Skin epidermis (tissue), 12 donors: Measurements from ENCODE around the gene PLS1.
"Not testable (repeated sequence)": the region's sequence is repeated elsewhere in the genome, so short reads cannot be mapped to it uniquely, and the experiment has no call there.

Experiments
- H3K27ac ChIP-seq, 21 experiments: fragments of 200-600 bp; sonication (generic) in 11 of 21; one replicate each; pipeline ENCODE4 v1.5.0; 2020; ENCODE audit warnings: mild to moderate bottlenecking in 3 of 21, inconsistent platforms in 2 of 21, moderate library complexity in 2 of 21
- H3K4me3 ChIP-seq, 7 experiments: fragments of 200-600 bp; sonication (generic) in 2 of 7; one replicate each; pipeline ENCODE4 v1.5.0; 2020; ENCODE audit warnings: inconsistent platforms in 2 of 7, mild to moderate bottlenecking in 2 of 7, moderate library complexity in 1 of 7

Gene PLS1

DNA sequence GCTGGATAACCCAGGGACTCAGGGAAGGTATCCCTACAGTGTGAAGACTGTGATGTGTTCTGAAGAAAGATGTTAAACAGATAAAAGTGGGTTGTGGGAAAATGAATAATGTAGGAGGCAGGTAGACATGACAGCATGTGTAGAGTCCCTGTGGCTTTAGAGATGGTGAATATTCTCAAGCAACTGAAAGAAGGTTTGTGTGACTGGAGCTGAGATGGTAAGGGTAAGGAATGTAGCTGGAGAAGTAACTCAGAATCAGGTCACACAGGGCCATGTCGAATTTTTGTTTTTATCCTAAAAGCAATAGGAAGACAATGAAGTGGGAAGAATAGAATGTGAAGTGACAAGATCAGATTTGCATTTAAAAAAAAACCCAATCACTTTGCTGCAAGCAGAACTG lies 73.9 kb downstream of the PLS1 start:
- Histone ChIP-seq H3K27ac (no peak overlapping the region), H3K4me3 (no peak overlapping the region)

DNA sequence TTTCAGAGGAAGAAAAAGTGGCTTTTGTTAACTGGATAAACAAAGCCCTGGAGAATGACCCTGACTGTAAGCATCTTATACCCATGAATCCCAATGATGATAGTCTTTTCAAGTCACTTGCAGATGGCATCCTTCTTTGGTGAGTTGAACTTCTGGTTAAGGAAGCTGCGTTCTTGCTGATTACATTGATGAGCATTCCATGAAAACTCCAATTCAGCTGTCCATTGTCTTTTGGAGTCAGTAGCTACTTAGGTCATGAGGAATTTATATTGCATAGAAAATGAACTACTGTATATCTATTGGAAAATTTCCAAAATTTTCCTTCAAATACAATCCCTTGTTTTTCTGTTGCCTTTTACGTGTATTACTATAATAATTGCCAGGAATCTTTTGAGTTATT lies 80.0 kb downstream of the PLS1 start:
- H3K4me3 ChIP-seq: no peak overlapping the region
- no peak overlapping the region for H3K27ac ChIP-seq

DNA sequence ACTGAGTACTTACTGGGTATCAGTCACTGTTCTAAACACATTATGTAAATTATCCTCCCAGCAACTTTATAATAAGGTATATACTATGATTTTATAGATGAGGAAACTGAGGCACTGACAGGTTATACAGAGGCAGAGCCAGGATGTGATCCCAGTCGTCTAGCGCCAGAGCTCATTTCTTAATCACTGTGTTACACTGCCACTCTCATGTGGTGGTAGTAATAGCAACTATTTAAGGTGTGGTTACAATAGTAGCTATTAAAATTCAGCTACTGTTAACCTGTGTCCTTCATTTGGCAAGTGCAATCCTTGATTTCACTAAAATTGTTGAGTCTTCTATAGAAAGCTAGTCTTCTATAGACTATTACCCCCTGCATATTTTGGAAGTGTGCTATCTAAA lies 84.5 kb downstream of the PLS1 start:
- H3K4me3 ChIP-seq: no peak overlapping the region
- no peak overlapping the region for H3K27ac ChIP-seq

DNA sequence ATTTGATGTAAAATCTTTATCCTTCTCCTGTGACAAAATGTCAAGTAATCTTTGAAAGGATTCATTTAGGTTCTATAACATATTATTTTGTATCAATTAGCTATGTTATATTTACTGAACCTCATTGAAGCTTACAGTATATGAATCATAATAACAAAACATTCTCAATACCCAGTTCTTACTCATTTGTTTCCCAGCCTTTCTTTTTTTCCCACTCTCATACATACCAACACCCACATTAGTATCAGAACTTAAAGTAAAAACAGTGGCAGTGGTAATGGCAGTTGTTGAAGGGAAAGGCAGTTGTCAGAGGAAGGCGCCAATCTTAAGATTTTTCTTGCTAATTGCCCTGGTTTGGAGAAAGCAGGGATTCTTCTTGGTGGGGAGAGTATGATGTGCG lies 94.4 kb downstream of the PLS1 start:
- Histone ChIP-seq H3K4me3 (no peak overlapping the region), H3K27ac (no peak overlapping the region)

DNA sequence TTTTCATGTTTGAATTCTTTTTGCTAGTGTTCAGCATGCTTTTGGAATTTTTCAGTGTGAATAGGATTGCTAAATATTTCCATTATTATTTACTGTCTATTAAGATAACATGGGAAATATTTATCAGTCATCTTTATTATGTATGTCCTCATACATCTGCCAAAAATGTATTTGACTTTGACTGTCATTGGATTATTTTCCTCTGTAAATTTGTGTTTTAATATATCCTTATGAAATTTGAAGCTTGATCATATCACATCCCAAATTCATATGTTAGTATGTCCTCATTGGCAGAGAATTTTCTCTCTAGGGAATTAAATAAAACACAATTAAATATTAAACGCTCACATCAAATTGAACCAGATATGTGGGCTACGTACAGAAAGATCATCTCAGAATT lies 95.3 kb downstream of the PLS1 start:
- Histone ChIP-seq H3K4me3 (no peak overlapping the region), H3K27ac (no peak overlapping the region)

DNA sequence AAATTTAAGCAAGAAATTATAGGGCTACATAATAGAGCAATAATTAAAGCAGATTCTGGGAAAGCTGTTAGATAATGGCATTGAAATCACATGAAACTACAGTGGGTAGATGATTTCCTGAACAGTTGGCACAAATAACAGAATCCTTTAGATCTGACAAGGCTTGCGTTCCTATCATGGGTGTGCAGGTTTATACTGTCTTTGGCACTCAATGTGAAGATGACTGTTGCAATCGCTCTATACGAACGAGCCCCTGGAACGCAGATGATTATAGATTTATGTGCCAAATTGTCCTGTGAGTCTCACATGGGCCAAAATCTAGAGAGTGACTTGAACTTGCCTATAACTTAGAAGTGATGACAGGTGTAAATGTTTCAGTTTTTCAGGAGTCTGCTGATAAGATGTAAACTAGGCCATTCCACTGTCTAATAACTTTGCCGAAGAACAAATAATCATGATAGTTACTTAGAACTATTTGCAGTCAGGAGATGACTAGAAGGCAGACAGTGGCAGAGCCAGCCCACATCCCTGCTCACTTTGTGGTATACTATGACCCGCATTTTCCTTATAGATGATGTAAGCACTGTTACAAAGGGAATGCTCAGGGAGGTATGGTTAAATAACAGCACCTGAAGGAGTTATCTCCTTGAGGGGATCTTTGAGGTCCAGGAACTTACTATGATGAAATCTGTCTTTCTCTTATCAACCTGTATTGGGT lies 97.1 kb downstream of the PLS1 start:
- no peak overlapping the region for H3K4me3 ChIP-seq
- no peak overlapping the region for H3K27ac ChIP-seq

DNA sequence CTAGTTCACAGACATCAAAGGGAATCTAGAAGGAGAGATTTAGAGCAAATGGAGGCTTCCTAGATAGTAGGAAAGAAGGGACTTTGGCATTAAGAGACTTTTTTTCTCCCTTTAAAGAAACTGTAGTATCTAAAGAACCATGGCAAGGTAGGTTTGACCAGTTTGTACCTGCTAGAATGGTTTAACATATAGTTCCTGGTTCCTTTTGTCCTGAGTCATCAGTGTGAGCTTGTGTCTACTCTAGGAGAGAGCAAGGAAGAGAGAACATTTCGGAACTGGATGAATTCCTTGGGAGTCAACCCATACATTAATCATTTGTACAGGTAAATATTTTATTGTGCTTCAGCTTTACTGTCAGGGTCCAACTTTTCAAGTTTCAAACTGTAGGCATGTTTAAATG lies 98.0 kb downstream of the PLS1 start:
- Histone ChIP-seq H3K27ac (no peak overlapping the region), H3K4me3 (no peak overlapping the region)

DNA sequence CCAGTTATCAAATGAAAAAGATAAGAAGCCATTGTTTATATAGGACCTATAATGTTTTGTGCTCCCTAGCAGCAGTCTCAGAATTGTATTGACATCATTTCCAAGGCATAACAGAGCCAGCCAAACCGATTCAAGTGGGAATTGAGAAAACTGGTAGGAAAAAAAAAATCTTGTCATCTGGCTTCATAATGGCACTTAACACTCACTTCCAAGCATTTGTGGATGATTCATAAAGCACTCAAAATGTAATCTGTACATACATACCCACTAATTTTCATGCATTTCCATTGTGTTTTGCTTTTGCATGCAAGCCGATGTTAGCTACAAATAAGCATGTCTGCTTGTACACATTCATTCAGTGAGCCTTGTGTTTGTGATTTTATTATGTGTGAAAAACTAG lies 109.0 kb downstream of the PLS1 start:
- no peak overlapping the region for H3K4me3 ChIP-seq
- H3K27ac ChIP-seq: no peak overlapping the region

DNA sequence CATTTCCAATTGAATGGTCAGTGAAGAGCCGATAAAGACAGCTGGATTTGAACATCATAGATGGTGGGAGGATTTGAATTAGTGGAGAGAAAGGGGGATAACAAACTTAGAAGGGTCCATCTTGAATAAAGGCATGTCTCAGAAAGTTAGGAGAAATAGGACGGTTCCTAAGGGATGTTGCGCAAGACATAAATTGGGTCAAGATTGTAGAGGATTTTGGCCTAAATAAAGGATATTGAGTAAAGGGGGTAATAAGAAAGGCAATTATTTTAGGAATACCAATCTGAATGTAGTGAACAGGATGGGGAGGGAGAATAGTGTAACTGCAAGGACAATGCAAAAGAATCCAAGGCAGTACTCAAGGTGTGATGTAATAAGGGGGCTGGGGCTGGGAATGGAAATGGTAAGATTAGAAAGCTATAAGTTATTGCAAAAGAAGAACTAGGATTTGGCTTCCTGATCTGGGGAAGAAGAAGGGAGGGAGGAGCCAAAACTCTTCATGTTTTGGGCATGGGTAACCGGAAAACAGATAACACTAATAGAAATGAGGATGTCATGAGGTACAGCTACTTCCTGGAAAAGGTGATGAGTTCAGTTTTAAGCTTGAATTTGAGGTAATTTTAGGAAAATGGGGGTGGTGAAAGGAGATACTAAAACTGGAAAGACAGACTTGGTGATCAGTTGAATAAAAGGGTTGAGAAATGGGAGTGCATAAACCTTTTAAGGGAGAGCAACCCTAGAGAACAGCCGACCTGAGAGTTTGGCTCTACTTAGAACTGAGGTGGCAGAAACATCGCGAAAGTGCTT lies 110.3 kb downstream of the PLS1 start:
- Histone ChIP-seq H3K27ac (no peak overlapping the region), H3K4me3 (no peak overlapping the region)

DNA sequence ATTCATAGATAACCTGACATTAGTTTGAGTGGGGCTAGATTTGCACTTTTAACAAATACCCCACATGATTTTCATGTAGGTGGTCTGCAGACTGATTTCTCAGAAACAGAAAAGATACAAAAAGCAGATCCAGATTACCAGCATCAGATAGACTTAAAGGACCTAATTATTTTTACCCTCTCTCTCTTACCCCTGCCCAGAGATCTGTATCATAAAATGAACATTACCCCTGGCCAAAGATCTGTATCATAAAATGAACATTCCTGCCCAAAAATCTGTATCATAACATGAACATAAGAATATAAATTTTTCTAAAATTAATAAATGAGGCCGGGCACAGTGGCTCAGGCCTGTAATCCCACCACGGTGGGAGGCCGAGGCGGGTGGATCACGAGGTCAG lies 113.0 kb downstream of the PLS1 start:
- H3K4me3 ChIP-seq: no peak overlapping the region
- H3K27ac ChIP-seq: no peak overlapping the region

DNA sequence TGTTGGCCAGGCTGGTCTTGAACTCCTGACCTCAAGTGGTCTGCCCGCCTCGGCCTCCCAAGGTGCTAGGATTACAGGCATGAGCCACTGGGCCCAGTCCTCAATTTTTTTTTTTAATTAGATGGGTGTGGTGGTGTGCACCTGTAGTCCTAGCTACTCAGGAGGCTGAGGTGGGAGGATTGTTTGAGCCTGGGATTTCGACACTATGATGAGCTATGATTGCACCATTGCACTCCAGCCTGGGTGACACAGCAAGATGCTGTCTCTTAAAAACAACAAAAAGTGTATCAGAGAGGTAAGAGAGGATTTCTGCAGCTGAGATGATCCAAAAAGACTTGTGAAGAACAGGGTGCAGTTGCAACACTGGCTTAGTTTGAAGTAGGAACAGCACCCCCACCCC lies 118.7 kb downstream of the PLS1 start:
- H3K27ac ChIP-seq, H3K4me3 ChIP-seq: not testable (repeated sequence)

DNA sequence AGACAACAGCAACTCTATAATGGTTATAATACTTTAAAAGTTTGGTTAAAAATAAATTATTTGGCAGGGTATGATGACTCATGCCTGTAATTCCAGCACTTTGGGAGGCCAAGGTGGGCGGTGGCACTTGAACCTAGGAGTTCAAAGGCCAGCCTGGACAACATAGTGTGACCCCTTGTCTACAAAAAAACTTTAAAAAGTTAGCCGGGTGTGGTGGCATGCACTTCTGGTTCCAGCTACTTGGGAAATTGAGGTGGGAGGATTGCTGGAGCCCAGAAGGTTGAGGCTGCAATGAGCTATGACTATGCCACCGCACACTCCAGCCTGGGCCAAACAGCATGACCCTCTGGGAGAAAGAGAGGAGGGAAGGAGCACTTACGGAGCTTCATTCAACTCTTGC lies 119.9 kb downstream of the PLS1 start:
- H3K4me3 ChIP-seq: no peak overlapping the region
- H3K27ac ChIP-seq: no peak overlapping the region

DNA sequence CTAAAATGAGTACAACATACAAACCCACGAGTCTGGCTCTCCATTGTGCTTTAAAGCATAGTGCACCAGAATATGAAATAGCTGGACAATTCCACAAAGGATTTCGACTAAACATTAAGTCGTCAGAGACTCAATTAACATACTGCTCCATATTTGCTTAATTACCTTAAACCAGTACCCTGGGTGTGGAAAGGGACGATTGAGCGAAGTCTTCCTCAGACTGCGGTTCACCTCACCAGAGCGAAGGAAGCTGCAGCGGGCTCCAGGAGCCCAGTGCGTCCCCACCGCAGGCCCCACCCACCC lies 127.4 kb downstream of the PLS1 start:
- H3K4me3 ChIP-seq: peak overlapping the region; percentile 45 to 82 (median 68)
- H3K27ac ChIP-seq: peak overlapping the region in 8 of 21 experiments; percentile 5 to 93 (median 80)

DNA sequence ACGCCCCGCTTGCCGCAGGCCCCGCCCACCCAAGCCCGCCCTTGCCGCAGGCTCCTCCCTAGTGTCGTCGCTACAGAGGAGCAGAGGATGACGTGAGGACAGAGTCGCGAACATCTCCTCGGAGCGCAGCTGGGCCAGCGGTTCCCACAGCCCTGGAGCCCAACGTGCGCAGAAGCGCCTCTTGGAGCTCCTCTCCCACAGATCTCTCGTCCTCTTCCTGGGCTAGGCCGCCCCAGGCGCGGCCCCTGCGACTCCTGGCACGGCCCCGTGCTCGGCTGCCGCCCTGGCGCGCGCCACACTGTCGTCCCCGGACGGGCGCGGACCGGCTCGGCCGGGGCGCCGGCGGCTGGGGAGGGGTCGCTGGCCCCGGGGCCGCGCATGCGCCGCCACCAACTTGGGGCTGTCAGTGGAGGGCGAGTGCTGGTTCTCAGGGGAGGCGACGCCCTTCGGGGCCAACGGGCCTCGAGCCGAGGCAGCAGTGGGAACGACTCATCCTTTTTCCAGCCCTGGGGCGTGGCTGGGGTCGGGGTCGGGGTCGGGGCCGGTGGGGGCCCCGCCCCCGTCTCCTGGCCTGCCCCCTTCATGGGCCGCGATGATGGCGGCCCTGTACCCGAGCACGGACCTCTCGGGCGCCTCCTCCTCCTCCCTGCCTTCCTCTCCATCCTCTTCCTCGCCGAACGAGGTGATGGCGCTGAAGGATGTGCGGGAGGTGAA lies 127.9 kb downstream of the PLS1 start, which contains the start of gene TRPC1:
TRPC1 (plus strand) TSS at position 67 of the 714 bp plus-strand sequence; CDS start at position 593, 526 bp downstream.
- peak within 1 kb of the TSS; percentile 45 to 82 (median 68) for H3K4me3 ChIP-seq
- H3K27ac ChIP-seq: peak within 1 kb of the TSS in 18 of 21 experiments; percentile 5 to 93 (median 68)

DNA sequence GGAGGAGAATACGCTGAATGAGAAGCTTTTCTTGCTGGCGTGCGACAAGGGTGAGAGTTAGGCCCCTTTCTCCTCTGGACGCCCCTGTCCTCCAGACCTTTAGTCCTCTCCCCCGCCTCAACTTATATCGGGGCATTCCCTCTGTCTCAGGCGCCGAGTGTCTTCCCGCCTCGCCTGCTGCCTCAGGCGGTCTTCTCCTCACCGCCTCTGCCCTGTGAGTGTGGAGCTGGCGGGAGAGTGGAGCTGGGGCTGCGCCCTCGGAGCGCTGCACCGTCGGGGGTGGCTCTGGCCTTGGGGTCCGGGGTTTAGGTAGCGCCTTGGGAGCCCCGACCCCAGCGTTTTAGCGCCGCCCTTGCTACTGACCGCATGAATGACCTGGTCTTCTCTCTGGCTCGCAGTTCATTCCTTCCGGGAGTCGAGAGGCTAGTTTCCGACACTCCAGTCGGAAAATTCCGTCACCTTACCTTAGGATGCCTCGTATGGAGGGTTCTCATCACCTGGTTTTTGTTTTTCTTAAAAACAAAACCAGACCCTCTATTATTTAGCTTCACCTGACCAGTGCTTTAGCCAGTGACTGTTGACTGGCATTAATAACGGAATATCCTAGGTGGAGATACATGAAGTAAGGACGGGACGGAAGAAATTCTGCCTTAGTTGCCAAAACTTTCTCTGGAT lies 128.6 kb downstream of the PLS1 start:
- peak overlapping the region in 14 of 21 experiments; percentile 1 to 93 (median 75) for H3K27ac ChIP-seq
- peak overlapping the region; percentile 45 to 82 (median 68) for H3K4me3 ChIP-seq

DNA sequence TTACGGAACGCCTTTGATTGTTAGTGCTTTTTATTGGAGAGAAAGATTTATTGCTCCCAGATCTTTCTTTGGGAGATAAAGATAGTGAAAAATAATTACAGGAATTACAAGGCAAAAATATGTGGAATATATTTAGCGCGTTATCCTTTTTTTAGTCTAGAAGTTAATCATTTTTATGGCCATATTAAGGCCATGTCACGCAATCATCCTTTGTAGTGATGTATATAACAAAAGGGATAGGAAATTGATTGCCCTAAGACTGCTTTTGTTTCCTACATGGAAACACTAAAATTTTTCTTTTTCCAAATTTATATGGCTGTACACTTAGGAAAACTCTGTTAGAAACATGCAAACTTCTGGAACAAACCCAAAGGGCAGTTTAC lies 129.2 kb downstream of the PLS1 start:
- peak overlapping the region in 2 of 21 experiments; percentile 1 to 93 for H3K27ac ChIP-seq

DNA sequence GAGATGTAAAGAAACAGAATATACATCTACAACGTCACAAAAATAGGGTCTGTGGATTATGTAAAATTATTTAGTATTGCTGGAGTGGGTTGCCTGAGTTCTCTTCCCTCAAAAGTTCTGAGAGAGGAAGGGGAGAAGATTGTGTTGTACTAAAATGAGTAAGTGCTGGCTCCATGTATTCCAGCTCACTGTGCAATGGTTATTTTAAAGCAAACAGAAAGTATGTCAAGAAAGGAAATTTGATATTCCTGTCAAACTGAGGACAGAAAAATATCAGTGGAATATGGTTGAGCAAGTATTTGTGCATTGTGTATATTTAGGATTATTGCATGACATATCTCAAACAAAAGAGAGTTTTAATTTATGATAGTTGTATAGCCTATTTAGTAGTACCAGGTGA lies 129.8 kb downstream of the PLS1 start:
- no peak overlapping the region for H3K27ac ChIP-seq
- H3K4me3 ChIP-seq: no peak overlapping the region

More for the DNA sequence above, 129.2 kb downstream of the PLS1 start:
- peak overlapping the region in 2 of 7 experiments; percentile 61 to 82 for H3K4me3 ChIP-seq

DNA sequence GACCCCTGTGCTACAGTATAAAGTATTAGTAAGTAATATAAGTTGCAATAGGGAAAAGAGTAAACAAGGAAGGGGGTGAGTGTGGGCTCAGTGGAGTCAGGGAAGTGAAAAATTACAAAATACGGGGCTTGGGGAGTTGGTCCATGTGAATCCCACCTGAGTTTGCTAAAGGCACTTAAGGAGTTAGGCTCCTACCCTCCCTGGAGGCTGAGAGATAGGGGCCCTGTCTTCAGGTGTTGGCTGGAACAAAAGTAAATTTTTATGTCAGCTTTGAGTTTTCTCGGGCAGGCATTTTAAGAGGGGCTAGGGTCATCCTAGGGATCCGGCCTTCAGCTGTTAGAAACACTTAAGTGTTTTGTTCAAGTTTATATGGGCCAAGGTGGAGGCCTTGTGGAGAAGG lies 135.9 kb downstream of the PLS1 start:
- H3K4me3 ChIP-seq: no peak overlapping the region
- no peak overlapping the region for H3K27ac ChIP-seq

DNA sequence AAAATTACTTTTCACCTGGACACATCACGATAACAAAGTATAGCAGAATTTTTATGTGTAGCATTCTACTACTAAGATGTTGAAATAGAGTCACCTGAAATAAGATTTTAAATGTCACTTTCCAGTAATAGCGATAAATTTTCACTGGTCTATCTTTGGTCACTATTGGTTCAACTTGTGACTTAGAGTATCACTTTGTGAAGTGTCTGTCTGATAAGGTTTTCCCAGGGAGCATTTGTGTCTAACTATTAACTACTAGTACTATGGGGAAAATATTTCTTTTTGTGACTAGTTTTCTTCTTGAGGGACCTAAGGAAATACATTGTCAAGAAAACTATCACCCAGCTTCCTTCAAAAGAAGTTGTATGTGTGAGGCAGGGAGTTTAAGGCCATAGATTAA lies 138.6 kb downstream of the PLS1 start:
- Histone ChIP-seq H3K27ac (no peak overlapping the region), H3K4me3 (no peak overlapping the region)

DNA sequence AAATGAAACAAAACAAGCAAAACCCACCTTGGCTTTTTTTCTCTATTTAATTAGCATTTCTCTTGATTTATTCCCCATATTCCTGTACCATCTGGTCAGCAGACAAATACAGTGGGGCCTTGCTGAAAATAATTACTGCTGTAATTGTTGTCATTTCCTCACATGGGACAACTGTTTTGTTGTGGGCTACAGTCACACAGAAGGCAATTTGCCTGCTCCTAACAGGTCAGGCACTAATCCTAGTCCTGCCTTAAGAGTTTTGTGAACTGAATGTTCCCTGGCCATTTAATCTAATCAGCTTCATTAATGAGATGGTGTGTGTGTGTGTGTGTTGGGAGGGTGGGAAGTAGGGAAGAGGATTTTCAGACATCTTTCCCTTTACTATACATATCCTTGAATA lies 139.3 kb downstream of the PLS1 start:
- no peak overlapping the region for H3K27ac ChIP-seq
- no peak overlapping the region for H3K4me3 ChIP-seq
